Measurements from ENCODE around the gene DPEP3. TPM values are rescaled to one million over a fixed set of nuclear protein-coding genes. Genes with fewer than 3 reads are reported as not detected.
"Not testable (repeated sequence)": the region's sequence is repeated elsewhere in the genome, so short reads cannot be mapped to it uniquely, and the experiment has no call there.

The DPEP3 gene
- total RNA-seq, 1 experiment from 2014 or later: not detected

GRCh38 chr16:67993207-67994039, 13.1 kb upstream of the DPEP3 start:
- DNase-seq (ENCODE audit: low spot score): peak; percentile 32

- no peak for DNase-seq (ENCODE audit: low spot score)
These were observed 12.4 kb upstream of the DPEP3 start for GRCh38 chr16:67992661-67993206.

GRCh38 chr16:67990018-67990386, 9.7 kb upstream of the DPEP3 start:
- no peak for DNase-seq (ENCODE audit: low spot score)

- DNase-seq (ENCODE audit: low spot score): no peak
These were observed 9.2 kb upstream of the DPEP3 start for GRCh38 chr16:67989322-67990017.

GRCh38 chr16:67988675-67989074, 8.4 kb upstream of the DPEP3 start:
- no peak for DNase-seq (ENCODE audit: low spot score)

- no peak for DNase-seq (ENCODE audit: low spot score)
These were observed 7.3 kb upstream of the DPEP3 start for GRCh38 chr16:67987460-67988160.

- DNase-seq (ENCODE audit: low spot score): no peak
These were observed 6.7 kb upstream of the DPEP3 start for GRCh38 chr16:67986949-67987348.

GRCh38 chr16:67982011-67982696, 1.9 kb upstream of the DPEP3 start:
- DNase-seq (ENCODE audit: low spot score): no peak

- DNase-seq (ENCODE audit: low spot score): no peak
These were observed 2.7 kb downstream of the DPEP3 start for GRCh38 chr16:67977469-67978227.

GRCh38 chr16:67977005-67977404, 3.3 kb downstream of the DPEP3 start:
- DNase-seq (ENCODE audit: low spot score): no peak

- DNase-seq (ENCODE audit: low spot score): no peak
These were observed 4.1 kb downstream of the DPEP3 start for GRCh38 chr16:67976205-67976604.

GRCh38 chr16:67975321-67976105, 4.8 kb downstream of the DPEP3 start:
- DNase-seq (ENCODE audit: low spot score): no peak

GRCh38 chr16:67972285-67972684, 8.0 kb downstream of the DPEP3 start:
- not testable (repeated sequence) for DNase-seq (ENCODE audit: low spot score)

- DNase-seq (ENCODE audit: low spot score): no peak
These were observed 9.2 kb downstream of the DPEP3 start for GRCh38 chr16:67971111-67971510.

- DNase-seq (ENCODE audit: low spot score): no peak
These were observed 10.9 kb downstream of the DPEP3 start for GRCh38 chr16:67969254-67970039.

- DNase-seq (ENCODE audit: low spot score): peak; percentile 45
These were observed 11.7 kb downstream of the DPEP3 start, which contains the start of gene SLC12A4 for GRCh38 chr16:67968400-67969253. SLC12A4 (minus strand) TSS chr16:67968637; CDS start chr16:67968553, 84 bp downstream.

GRCh38 chr16:67967958-67968399, 12.3 kb downstream of the DPEP3 start:
- no peak for DNase-seq (ENCODE audit: low spot score)
